Endothelial cell (in vitro differentiated cells): Measurements from ENCODE around the gene CDC42. TPM values are rescaled to one million over a fixed set of nuclear protein-coding genes. Genes with fewer than 3 reads are reported as not detected.
"Not testable (repeated sequence)": the region's sequence is repeated elsewhere in the genome, so short reads cannot be mapped to it uniquely, and the experiment has no call there.

Experiments used
- DNase-seq: peaks from one replicate; pipeline ENCODE4 v3.0.0; 2021; ENCODE audit warnings: low spot score
- H3K27ac Mint-ChIP-seq: one replicate; pipeline ENCODE4 v1.8.0; 2021; ENCODE audit warnings: mixed read lengths, inconsistent platforms; ENCODE audit not compliant: unreplicated experiment
- H3K27me3 Mint-ChIP-seq: one replicate; pipeline ENCODE4 v1.8.0; 2021; ENCODE audit warnings: mild to moderate bottlenecking, moderate library complexity, mixed read lengths, inconsistent platforms; ENCODE audit not compliant: unreplicated experiment
- H3K36me3 Mint-ChIP-seq: one replicate; pipeline ENCODE4 v1.8.0; 2021; ENCODE audit warnings: mild to moderate bottlenecking, low read depth, mixed read lengths, inconsistent platforms; ENCODE audit not compliant: unreplicated experiment
- H3K4me1 Mint-ChIP-seq: one replicate; pipeline ENCODE4 v1.8.0; 2021; ENCODE audit warnings: mild to moderate bottlenecking, mixed read lengths, inconsistent platforms; ENCODE audit not compliant: unreplicated experiment
- H3K4me3 Mint-ChIP-seq: one replicate; pipeline ENCODE4 v1.8.0; 2021; ENCODE audit warnings: mild to moderate bottlenecking, mixed read lengths, inconsistent platforms; ENCODE audit not compliant: unreplicated experiment
- H3K9me3 Mint-ChIP-seq: one replicate; pipeline ENCODE4 v1.8.0; 2021; ENCODE audit warnings: mixed read lengths, inconsistent platforms; ENCODE audit not compliant: unreplicated experiment
- total RNA-seq: library from RNA; stranded (reverse); fragmentation: NEBNext Ultra II Directional; extraction: Animal tissue kit (Norgen Biotek cat#: 25700); gene quantifications from one replicate; pipeline ENCODE4 v1.2.1, GENCODE V29; 2021; ENCODE audit not compliant: unreplicated experiment
- TF ChIP-seq, protein P1 (sequence below): fragments of 200-600 bp; sonication (generic); IDR thresholded peaks from one replicate; pipeline ENCODE4 v1.5.0; 2021; ENCODE audit warnings: antibody characterized with exemption; ENCODE audit not compliant: unreplicated experiment

CDC42 gene
- total RNA-seq, 1 donor from 2014 or later, result 370 TPM

DNA sequence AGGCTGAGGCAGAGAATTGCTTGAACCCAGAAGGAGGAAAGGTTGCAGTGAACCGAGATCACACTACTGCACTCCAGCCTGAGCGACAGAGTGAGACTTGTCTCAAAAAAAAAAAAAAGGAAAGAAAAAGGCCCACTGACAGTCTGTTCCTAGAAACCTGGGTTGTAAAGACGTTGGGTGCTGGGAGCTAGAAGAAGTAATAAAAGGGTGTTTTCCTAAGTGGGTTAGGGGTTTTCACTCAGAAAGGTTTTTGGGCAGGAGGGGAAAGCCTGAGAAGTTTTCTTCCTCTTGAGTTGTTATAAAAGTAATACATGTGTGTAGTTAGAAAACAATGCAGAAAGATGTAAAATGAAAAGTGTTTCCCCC, 25.6 kb upstream of the CDC42 start:
- Mint-ChIP-seq H3K36me3 (no peaks in the 10 kb centered on the region), H3K4me3 (no peak overlapping the region), H3K9me3 (no peaks in the 10 kb centered on the region), H3K27ac (no peak overlapping the region), H3K27me3 (peaks cover 9% of the 10 kb centered on the region), H3K4me1 (peaks cover 13% of the 10 kb centered on the region)
- TF ChIP-seq, protein P1, sequence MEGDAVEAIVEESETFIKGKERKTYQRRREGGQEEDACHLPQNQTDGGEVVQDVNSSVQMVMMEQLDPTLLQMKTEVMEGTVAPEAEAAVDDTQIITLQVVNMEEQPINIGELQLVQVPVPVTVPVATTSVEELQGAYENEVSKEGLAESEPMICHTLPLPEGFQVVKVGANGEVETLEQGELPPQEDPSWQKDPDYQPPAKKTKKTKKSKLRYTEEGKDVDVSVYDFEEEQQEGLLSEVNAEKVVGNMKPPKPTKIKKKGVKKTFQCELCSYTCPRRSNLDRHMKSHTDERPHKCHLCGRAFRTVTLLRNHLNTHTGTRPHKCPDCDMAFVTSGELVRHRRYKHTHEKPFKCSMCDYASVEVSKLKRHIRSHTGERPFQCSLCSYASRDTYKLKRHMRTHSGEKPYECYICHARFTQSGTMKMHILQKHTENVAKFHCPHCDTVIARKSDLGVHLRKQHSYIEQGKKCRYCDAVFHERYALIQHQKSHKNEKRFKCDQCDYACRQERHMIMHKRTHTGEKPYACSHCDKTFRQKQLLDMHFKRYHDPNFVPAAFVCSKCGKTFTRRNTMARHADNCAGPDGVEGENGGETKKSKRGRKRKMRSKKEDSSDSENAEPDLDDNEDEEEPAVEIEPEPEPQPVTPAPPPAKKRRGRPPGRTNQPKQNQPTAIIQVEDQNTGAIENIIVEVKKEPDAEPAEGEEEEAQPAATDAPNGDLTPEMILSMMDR, result no peak
- no peak for DNase-seq

DNA sequence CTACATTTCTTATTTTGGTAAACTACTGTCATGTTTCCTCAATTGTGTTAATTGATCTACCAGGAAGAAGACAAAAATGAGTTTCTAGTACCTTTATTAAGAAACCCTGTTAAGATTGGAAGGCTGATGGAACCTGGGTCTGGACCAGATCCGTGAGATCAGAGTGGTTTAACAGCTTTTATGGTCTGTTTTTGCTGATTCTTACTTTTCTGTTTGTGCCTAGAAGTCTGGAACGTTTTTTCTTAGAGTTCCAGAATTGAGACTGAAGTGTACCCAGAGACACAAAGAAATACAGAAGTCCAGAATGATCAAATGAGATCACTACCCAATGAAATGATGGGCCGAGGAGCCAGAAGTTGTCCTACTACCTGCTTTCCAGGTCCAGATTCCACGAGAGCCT, 22.5 kb upstream of the CDC42 start:
- no peak for DNase-seq
- H3K27me3 Mint-ChIP-seq, result peaks cover 5% of the 10 kb centered on the region
- H3K9me3 Mint-ChIP-seq, result no peaks in the 10 kb centered on the region
- H3K4me1 Mint-ChIP-seq, result peaks cover 10% of the 10 kb centered on the region
- H3K36me3 Mint-ChIP-seq, result no peaks in the 10 kb centered on the region
- no peak overlapping the region for H3K27ac Mint-ChIP-seq
- TF ChIP-seq, protein P1, result no peak
- no peak overlapping the region for H3K4me3 Mint-ChIP-seq

GRCh38 chr1:22030473-22030872, 22.0 kb upstream of the CDC42 start:
- Mint-ChIP-seq H3K36me3 (no peaks in the 10 kb centered on the region), H3K9me3 (no peaks in the 10 kb centered on the region), H3K4me3 (no peak overlapping the region), H3K27ac (no peak overlapping the region), H3K27me3 (peaks cover 5% of the 10 kb centered on the region), H3K4me1 (peaks cover 6% of the 10 kb centered on the region)
- DNase-seq, result no peak
- TF ChIP-seq, protein P1, result no peak

DNA sequence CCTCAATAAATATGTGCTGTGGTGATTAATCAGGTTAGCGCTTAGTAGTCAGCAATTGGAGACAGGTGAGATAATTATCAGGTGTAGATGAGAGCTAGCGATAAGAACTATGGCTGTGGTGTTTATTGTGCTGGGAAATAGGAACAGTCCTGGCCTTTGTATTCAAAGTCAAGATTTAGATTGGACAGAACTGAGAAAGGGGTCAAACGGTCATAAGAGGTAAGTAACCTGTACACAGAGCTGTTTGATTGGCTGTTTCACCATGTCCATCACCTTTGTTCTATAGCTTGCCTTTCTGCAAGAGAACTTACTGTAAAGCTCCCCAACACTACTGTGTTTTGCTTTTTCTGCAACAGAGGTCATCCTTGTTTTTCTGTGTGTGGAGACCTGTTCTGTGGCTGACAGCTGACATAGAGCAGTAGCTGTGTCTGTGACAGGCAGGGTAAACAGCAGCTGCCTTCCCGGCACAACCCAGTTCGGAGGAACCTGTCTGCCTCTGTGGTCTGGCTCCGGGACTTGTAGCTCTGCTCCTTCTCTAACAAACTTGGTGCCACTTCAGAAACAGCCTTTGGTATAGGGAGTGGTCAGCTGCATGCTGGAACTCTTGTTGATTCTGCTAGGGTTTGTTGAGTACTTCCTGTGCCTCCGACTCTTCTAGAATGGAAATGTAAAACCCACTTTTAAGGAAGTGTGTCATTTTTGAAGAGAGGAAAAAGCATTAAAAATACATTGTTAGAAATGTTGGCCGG, 21.1 kb upstream of the CDC42 start:
- no peaks in the 10 kb centered on the region for H3K27me3 Mint-ChIP-seq
- TF ChIP-seq, protein P1, result no peak
- no peak overlapping the region for H3K4me3 Mint-ChIP-seq
- no peaks in the 10 kb centered on the region for H3K9me3 Mint-ChIP-seq
- H3K36me3 Mint-ChIP-seq, result no peaks in the 10 kb centered on the region
- H3K27ac Mint-ChIP-seq, result no peak overlapping the region
- no peak for DNase-seq
- no peaks in the 10 kb centered on the region for H3K4me1 Mint-ChIP-seq

DNA sequence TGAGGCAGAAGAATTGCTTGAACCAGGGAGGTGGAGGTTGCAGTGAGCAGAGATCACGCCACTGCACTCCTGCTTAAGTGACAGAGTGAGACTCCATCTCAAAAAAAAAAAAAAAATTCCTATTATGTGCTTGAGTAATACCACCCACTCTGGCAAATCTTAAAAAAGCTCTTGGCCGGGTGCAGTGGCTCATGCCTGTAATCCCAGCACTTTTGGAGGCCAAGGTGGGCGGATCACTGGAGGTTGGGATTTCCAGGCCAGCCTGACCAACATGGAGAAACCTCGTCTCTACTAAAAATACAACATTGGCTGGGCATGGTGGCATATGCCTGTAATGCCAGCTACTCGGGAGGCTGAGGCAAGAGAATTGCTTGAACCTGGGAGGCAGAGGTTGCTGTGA, 17.7 kb upstream of the CDC42 start:
- H3K9me3 Mint-ChIP-seq, H3K4me1 Mint-ChIP-seq, H3K27ac Mint-ChIP-seq, DNase-seq, H3K4me3 Mint-ChIP-seq, H3K27me3 Mint-ChIP-seq, H3K36me3 Mint-ChIP-seq: not testable (repeated sequence)
